PC-9 (cell line): ENCODE data around the gene CARS1. TPM values are rescaled to one million over a fixed set of nuclear protein-coding genes. Genes with fewer than 3 reads are reported as not detected.
A peak's percentile ranks its signal among the peaks of the same experiment; 100 is the strongest.

Experiments used
- BruUV-seq: library from RNA; stranded (reverse); fragments of 400-500 nt; replicated peaks from 2 replicates; lab custom pipeline; 2021; lab: Mats Ljungman, UMichigan
- CTCF ChIA-PET: fragments of 300-600 bp; sonication (Branson Sonifier 250); formaldehyde crosslinking; loops from one replicate; lab custom pipeline; 2022; ENCODE audit warnings: antibody characterized with exemption; lab: Charles Lee
- POLR2A ChIA-PET: fragments of 300-600 bp; sonication (Branson Sonifier 250); formaldehyde crosslinking; loops from one replicate; lab custom pipeline; 2022; ENCODE audit warnings: antibody characterized with exemption; ENCODE audit not compliant: unreplicated experiment; lab: Charles Lee
- DNase-seq, 2 experiments: peaks; one replicate each; pipeline versions ENCODE4 v3.0.0 to v3.0.0-alpha.2; 2015 to 2022; ENCODE audit warnings: mixed read lengths in 1 of 2
- H2AFZ ChIP-seq: fragments of 200-600 bp; sonication (generic); 2 replicates; pipeline ENCODE4 v1.8.1; 2017; ENCODE audit warnings: antibody characterized with exemption
- H3F3A ChIP-seq: fragments of 200-600 bp; sonication (generic); 2 replicates; pipeline ENCODE4 v1.8.1; 2017; ENCODE audit warnings: antibody characterized with exemption, mild to moderate bottlenecking, low read depth; ENCODE audit not compliant: insufficient read depth
- H3K27ac ChIP-seq: fragments of 200-600 bp; sonication (generic); 2 replicates; pipeline ENCODE4 v1.6.1; 2016; ENCODE audit warnings: mixed run types
- H3K27me3 ChIP-seq: fragments of 200-600 bp; sonication (generic); 2 replicates; pipeline ENCODE4 v1.6.1; 2016; ENCODE audit warnings: low read depth, mixed run types; ENCODE audit not compliant: insufficient read depth
- H3K36me3 ChIP-seq: fragments of 200-600 bp; sonication (generic); 2 replicates; pipeline ENCODE4 v1.6.1; 2016; ENCODE audit warnings: low read depth, mixed run types
- H3K4me1 ChIP-seq: fragments of 200-600 bp; sonication (generic); replicated peaks from 2 replicates; pipeline ENCODE4 v1.6.1; 2016; ENCODE audit warnings: mixed run types; ENCODE audit not compliant: insufficient read depth
- H3K4me2 ChIP-seq: fragments of 200-600 bp; sonication (generic); 2 replicates; pipeline ENCODE4 v1.6.1; 2017; ENCODE audit warnings: mixed run types
- H3K4me3 ChIP-seq: fragments of 200-600 bp; sonication (generic); 2 replicates; pipeline ENCODE4 v1.6.1; 2016; ENCODE audit warnings: mixed run types
- H3K79me2 ChIP-seq: fragments of 200-600 bp; sonication (generic); 2 replicates; pipeline ENCODE4 v1.6.1; 2017; ENCODE audit warnings: low read depth, mixed run types
- H3K9me2 ChIP-seq: fragments of 200-600 bp; sonication (generic); 2 replicates; pipeline ENCODE4 v1.8.1; 2017; ENCODE audit warnings: mild to moderate bottlenecking; ENCODE audit not compliant: insufficient read depth
- H3K9me3 ChIP-seq: fragments of 200-600 bp; sonication (generic); 2 replicates; pipeline ENCODE4 v1.8.1; 2016; ENCODE audit warnings: low read depth; ENCODE audit not compliant: insufficient read depth
- H4K20me1 ChIP-seq: fragments of 200-600 bp; sonication (generic); 2 replicates; pipeline ENCODE4 v1.8.1; 2017; ENCODE audit not compliant: insufficient read depth
- EZH2 ChIP-seq: fragments of 200-600 bp; sonication (generic); IDR thresholded peaks from 2 replicates; pipeline ENCODE4 v1.8.0; 2017; ENCODE audit warnings: antibody characterized with exemption, low read depth
- intact Hi-C: fragments of 100-400 bp; cut with micrococcal nuclease; formaldehyde crosslinking; loops from one replicate; pipeline ENCODE4 v1.10.0; 2022; ENCODE audit not compliant: unreplicated experiment
- total RNA-seq: library from RNA; stranded (reverse); gene quantifications from 2 replicates; pipeline ENCODE4 v1.2.3, GENCODE V29; 2021
- TF ChIP-seq, protein P1 (sequence below): fragments of 200-600 bp; sonication (generic); conservative IDR thresholded peaks from 2 replicates; pipeline ENCODE4 v1.6.1; 2017; ENCODE audit warnings: mixed run types, antibody characterized with exemption, mild to moderate bottlenecking, moderate library complexity

Gene CARS1
- total RNA-seq, 1 experiment from 2014 or later, result 78.8 TPM

DNA sequence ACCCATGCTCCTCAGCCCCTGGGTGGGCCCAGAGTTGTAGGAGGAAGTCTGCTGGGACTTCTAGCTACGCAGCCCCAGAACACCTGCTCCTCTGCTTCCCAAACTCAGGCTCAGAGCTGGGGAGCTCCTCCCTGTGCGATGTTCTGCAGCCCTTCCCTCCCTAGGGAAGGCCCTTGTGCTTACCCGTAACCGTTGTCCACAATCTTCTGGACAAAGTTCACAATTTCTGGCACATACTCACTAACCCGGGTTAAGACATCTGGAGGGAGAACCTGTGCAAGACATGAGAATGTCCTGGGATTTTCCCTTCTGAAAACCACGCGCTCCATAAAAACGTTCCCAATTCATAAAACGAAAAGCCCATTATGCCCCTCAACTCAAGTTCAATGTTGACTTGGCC, 28.4 kb downstream of the CARS1 start:
- no peak for DNase-seq
- ChIA-PET CTCF (no interaction called here), POLR2A (no interaction called here)
- Histone ChIP-seq H3K79me2 (no peaks in the 10 kb centered on the region), H3K36me3 (peaks cover 22% of the 10 kb centered on the region), H4K20me1 (peaks cover 21% of the 10 kb centered on the region), H3K4me2 (no peak overlapping the region), H3K4me3 (no peak overlapping the region), H3K4me1 (no peaks in the 10 kb centered on the region), H3K9me2 (no peaks in the 10 kb centered on the region), H3K9me3 (no peaks in the 10 kb centered on the region), H3K27ac (no peak overlapping the region), H3K27me3 (no peaks in the 10 kb centered on the region), H2AFZ (no peak overlapping the region), H3F3A (peaks cover 2% of the 10 kb centered on the region; the same call in 1 of the 2 replicates)
- TF ChIP-seq EZH2, result no peak
- TF ChIP-seq, protein P1, sequence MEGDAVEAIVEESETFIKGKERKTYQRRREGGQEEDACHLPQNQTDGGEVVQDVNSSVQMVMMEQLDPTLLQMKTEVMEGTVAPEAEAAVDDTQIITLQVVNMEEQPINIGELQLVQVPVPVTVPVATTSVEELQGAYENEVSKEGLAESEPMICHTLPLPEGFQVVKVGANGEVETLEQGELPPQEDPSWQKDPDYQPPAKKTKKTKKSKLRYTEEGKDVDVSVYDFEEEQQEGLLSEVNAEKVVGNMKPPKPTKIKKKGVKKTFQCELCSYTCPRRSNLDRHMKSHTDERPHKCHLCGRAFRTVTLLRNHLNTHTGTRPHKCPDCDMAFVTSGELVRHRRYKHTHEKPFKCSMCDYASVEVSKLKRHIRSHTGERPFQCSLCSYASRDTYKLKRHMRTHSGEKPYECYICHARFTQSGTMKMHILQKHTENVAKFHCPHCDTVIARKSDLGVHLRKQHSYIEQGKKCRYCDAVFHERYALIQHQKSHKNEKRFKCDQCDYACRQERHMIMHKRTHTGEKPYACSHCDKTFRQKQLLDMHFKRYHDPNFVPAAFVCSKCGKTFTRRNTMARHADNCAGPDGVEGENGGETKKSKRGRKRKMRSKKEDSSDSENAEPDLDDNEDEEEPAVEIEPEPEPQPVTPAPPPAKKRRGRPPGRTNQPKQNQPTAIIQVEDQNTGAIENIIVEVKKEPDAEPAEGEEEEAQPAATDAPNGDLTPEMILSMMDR, result no peak
- BruUV-seq, result no TSS peak
- intact Hi-C loops, result no loop called here

DNA sequence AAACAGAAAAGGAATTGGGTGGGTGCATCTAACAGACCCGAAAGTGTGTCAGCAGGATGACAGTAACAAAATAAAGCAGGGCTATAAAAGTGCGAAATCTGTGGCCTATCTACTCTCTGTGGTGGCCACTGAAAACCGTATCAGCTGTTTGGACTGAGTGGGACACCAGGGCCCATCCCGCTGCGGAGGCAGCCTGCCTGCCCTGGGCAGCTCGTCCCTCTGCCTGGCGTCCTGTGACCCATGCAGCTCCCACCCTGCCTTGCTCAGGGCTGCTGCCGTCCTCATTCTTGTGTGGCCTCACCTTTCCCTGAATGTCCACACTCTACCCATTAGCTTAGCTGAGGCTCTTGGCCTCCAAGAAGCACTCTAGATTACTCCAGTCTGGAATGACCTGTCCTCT, 30.4 kb downstream of the CARS1 start:
- Histone ChIP-seq H4K20me1 (peaks cover 12% of the 10 kb centered on the region), H3F3A (peaks cover 2% of the 10 kb centered on the region; the same call in 1 of the 2 replicates), H3K79me2 (no peaks in the 10 kb centered on the region), H3K27ac (no peak overlapping the region), H3K4me3 (no peak overlapping the region), H3K4me2 (no peak overlapping the region), H3K4me1 (no peaks in the 10 kb centered on the region; the same call in 1 of the 2 replicates), H3K9me3 (no peaks in the 10 kb centered on the region), H3K27me3 (no peaks in the 10 kb centered on the region), H3K36me3 (peaks cover 19% of the 10 kb centered on the region), H3K9me2 (no peaks in the 10 kb centered on the region), H2AFZ (no peak overlapping the region)
- POLR2A ChIA-PET, result no interaction called here
- DNase-seq, result no peak
- intact Hi-C loops, result no loop called here
- CTCF ChIA-PET, result no interaction called here
- BruUV-seq, result no TSS peak
- TF ChIP-seq, protein P1, result no peak
- TF ChIP-seq EZH2, result no peak

DNA sequence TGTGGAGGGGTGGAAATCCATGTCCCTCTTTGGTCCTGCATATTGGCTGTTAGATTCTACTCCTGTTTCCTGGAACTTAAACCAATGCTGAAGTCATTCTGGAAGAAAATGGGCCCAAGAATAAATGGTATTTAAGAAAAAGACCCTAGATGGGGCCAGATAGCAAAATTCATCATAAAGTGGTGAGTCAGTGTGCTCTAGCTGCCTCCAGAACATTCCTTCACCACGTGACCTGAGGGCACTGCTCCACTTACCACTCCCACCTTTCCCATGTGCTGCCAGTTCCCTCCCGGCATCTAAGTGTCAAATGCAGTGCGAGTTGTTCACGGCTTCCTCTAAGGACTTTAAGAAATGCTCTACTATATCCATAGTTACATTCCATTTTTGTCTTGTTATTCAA, 34.2 kb downstream of the CARS1 start:
- Histone ChIP-seq H3K4me2 (no peak overlapping the region), H3K27me3 (no peaks in the 10 kb centered on the region), H3K27ac (0 out of 2 replicates have a peak overlapping the region, but pooled peaks have one; percentile 12), H3K9me3 (no peaks in the 10 kb centered on the region), H3F3A (no peaks in the 10 kb centered on the region), H4K20me1 (no peaks in the 10 kb centered on the region; the same call in 1 of the 2 replicates), H3K79me2 (no peaks in the 10 kb centered on the region), H3K36me3 (peaks cover 15% of the 10 kb centered on the region; the same call in 1 of the 2 replicates), H3K9me2 (no peaks in the 10 kb centered on the region), H3K4me1 (no peaks in the 10 kb centered on the region; the same call in 1 of the 2 replicates), H3K4me3 (no peak overlapping the region), H2AFZ (no peak overlapping the region)
- BruUV-seq, result no TSS peak
- ChIA-PET CTCF (interaction anchor here (1.8 kb wide), 1 partner anchor 69 kb away, joined by 4 read pairs; no protein-coding TSS in a partner anchor), POLR2A (no interaction called here)
- no peak for DNase-seq
- intact Hi-C loops, result loop anchor here (5.0 kb wide), 3 partner anchors 66 to 491 kb away; no protein-coding TSS in a partner anchor
- TF ChIP-seq, protein P1, result no peak
- TF ChIP-seq EZH2, result no peak
